SK-N-SH treated with all-trans-retinoic acid at 6 μM for 48 hours (cell line): ENCODE measurements around the gene FAM185A.
A peak's percentile ranks its signal among the peaks of the same experiment; 100 is the strongest.

Source experiments
- ATAC-seq: fragments of 200-7000 bp; cut with Tn5 transposase; 3 replicates; pipeline ENCODE4 v1.9.1; 2020; ENCODE audit warnings: mild to moderate bottlenecking, moderate library complexity
- ARNTL ChIP-seq: fragments of 450-650 bp; formaldehyde crosslinking; IDR thresholded peaks from 2 replicates; pipeline ENCODE4 v1.5.0; 2020; ENCODE audit warnings: low read depth, mild to moderate bottlenecking, moderate library complexity, borderline replicate concordance
- BACH2 ChIP-seq: fragments of 250-450 bp; sonication (Bioruptor Pico); IDR thresholded peaks from 2 replicates; pipeline ENCODE4 v1.9.0; 2021; ENCODE audit warnings: mild to moderate bottlenecking, borderline replicate concordance
- CREB5 ChIP-seq: fragments of 250-450 bp; sonication (Bioruptor Pico); IDR thresholded peaks from 2 replicates; pipeline ENCODE4 v1.5.1; 2020; ENCODE audit warnings: low read depth, mild to moderate bottlenecking, moderate library complexity
- CSDC2 ChIP-seq: fragments of 250-450 bp; sonication (Bioruptor Pico); IDR thresholded peaks from 2 replicates; pipeline ENCODE4 v1.5.0; 2020; ENCODE audit warnings: mild to moderate bottlenecking, moderate library complexity
- CSRNP3 ChIP-seq: fragments of 250-450 bp; sonication (Bioruptor Pico); IDR thresholded peaks from 2 replicates; pipeline ENCODE4 v1.5.1; 2021; ENCODE audit warnings: mild to moderate bottlenecking, moderate library complexity
- ESRRG ChIP-seq: fragments of 250-450 bp; sonication (Bioruptor Pico); IDR thresholded peaks from 2 replicates; pipeline ENCODE4 v1.6.1; 2021; ENCODE audit warnings: mild to moderate bottlenecking
- GLIS3 ChIP-seq: fragments of 250-450 bp; sonication (Bioruptor Pico); IDR thresholded peaks from 2 replicates; pipeline ENCODE4 v1.5.0; 2020; ENCODE audit warnings: mild to moderate bottlenecking, moderate library complexity
- ISL1 ChIP-seq: fragments of 250-450 bp; sonication (Bioruptor Pico); IDR thresholded peaks from 2 replicates; pipeline ENCODE4 v2.1.2; 2022; ENCODE audit warnings: mild to moderate bottlenecking, moderate library complexity
- OSR1 ChIP-seq: fragments of 250-450 bp; sonication (Bioruptor Pico); IDR thresholded peaks from 2 replicates; pipeline ENCODE4 v1.8.0; 2022; ENCODE audit warnings: moderate library complexity, mild to moderate bottlenecking, inconsistent platforms
- PATZ1 ChIP-seq: fragments of 250-450 bp; sonication (Bioruptor Pico); IDR thresholded peaks from 2 replicates; pipeline ENCODE4 v1.8.0; 2020; ENCODE audit warnings: mild to moderate bottlenecking, moderate library complexity, borderline replicate concordance
- POU6F1 ChIP-seq: fragments of 250-450 bp; sonication (Bioruptor Pico); IDR thresholded peaks from 2 replicates; pipeline ENCODE4 v1.8.0; 2021; ENCODE audit warnings: low read depth, mild to moderate bottlenecking, moderate library complexity, borderline replicate concordance
- PPARA ChIP-seq: fragments of 250-450 bp; sonication (Bioruptor Pico); IDR thresholded peaks from 2 replicates; pipeline ENCODE4 v1.5.0; 2020; ENCODE audit warnings: mild to moderate bottlenecking, borderline replicate concordance
- RARB ChIP-seq: fragments of 250-450 bp; sonication (Bioruptor Pico); IDR thresholded peaks from 2 replicates; pipeline ENCODE4 v1.8.0; 2021; ENCODE audit warnings: mild to moderate bottlenecking, moderate library complexity
- TCF4 ChIP-seq: fragments of 250-450 bp; sonication (Bioruptor Pico); IDR thresholded peaks from 2 replicates; pipeline ENCODE4 v1.8.0; 2021; ENCODE audit warnings: mild to moderate bottlenecking, moderate library complexity, borderline replicate concordance
- TOX ChIP-seq: fragments of 250-450 bp; sonication (Bioruptor Pico); IDR thresholded peaks from 2 replicates; pipeline ENCODE4 v1.8.0; 2021; ENCODE audit warnings: mild to moderate bottlenecking, moderate library complexity, borderline replicate concordance
- TSHZ2 ChIP-seq: fragments of 250-450 bp; sonication (Bioruptor Pico); IDR thresholded peaks from 2 replicates; pipeline ENCODE4 v1.5.0; 2020; ENCODE audit warnings: mild to moderate bottlenecking, moderate library complexity
- ZC3H10 ChIP-seq: fragments of 250-450 bp; sonication (Bioruptor Pico); IDR thresholded peaks from 2 replicates; pipeline ENCODE4 v1.5.1; 2021; ENCODE audit warnings: mild to moderate bottlenecking, moderate library complexity
- ZFP30 ChIP-seq: fragments of 450-650 bp; formaldehyde crosslinking; IDR thresholded peaks from 2 replicates; pipeline ENCODE4 v1.5.0; 2022; ENCODE audit warnings: mild to moderate bottlenecking, moderate library complexity
- ZNF565 ChIP-seq: fragments of 450-650 bp; formaldehyde crosslinking; conservative IDR thresholded peaks from 2 replicates; pipeline ENCODE4 v1.5.0; 2020; ENCODE audit warnings: low read depth, mild to moderate bottlenecking, moderate library complexity
- ZNF70 ChIP-seq: fragments of 450-650 bp; formaldehyde crosslinking; IDR thresholded peaks from 2 replicates; pipeline ENCODE4 v1.5.0; 2020; ENCODE audit warnings: mild to moderate bottlenecking, moderate library complexity
- ZNF8 ChIP-seq: fragments of 450-650 bp; formaldehyde crosslinking; IDR thresholded peaks from 2 replicates; pipeline ENCODE4 v1.5.0; 2020; ENCODE audit warnings: mild to moderate bottlenecking, moderate library complexity

The FAM185A gene

GRCh38 chr7:102834466-102834865, 85.7 kb downstream of the FAM185A start:
- no peak for TF ChIP-seq PATZ1 (CRISPR knock-in tag)
- TF ChIP-seq OSR1 (CRISPR knock-in tag), result no peak
- no peak for TF ChIP-seq TCF4
- TF ChIP-seq RARB, result no peak
- TF ChIP-seq CSRNP3 (CRISPR knock-in tag), result no peak
- TF ChIP-seq ESRRG, result no peak
- no peak for TF ChIP-seq ZNF70
- TF ChIP-seq CSDC2 (CRISPR knock-in tag), result no peak
- no peak for TF ChIP-seq TOX (CRISPR knock-in tag)
- TF ChIP-seq GLIS3 (CRISPR knock-in tag), result no peak
- TF ChIP-seq ZNF8 (CRISPR knock-in tag), result no peak
- TF ChIP-seq CREB5, result no peak
- TF ChIP-seq BACH2 (CRISPR knock-in tag), result no peak
- no peak for TF ChIP-seq PPARA (CRISPR knock-in tag)
- TF ChIP-seq ISL1 (CRISPR knock-in tag), result no peak
- no peak for TF ChIP-seq POU6F1
- TF ChIP-seq ZFP30 (CRISPR knock-in tag), result no peak
- no peak for TF ChIP-seq ARNTL (CRISPR knock-in tag)
- TF ChIP-seq ZNF565 (CRISPR knock-in tag), result no peak

GRCh38 chr7:102834999-102835398, 86.2 kb downstream of the FAM185A start:
- ATAC-seq, result peak; percentile 49
- TF ChIP-seq CSDC2 (CRISPR knock-in tag), result 0 out of 2 replicates have a peak, but pooled peaks have one; percentile 38
- TF ChIP-seq PATZ1 (CRISPR knock-in tag), result 0 out of 2 replicates have a peak, but pooled peaks have one; percentile 17
- TF ChIP-seq ZNF565 (CRISPR knock-in tag), result no peak
- peak; percentile 84 for TF ChIP-seq TOX (CRISPR knock-in tag)
- TF ChIP-seq TSHZ2 (CRISPR knock-in tag), result no peak
- peak; percentile 95 for TF ChIP-seq ISL1 (CRISPR knock-in tag)
- peak; percentile 82; the same call in 1 of the 2 replicates for TF ChIP-seq ZNF8 (CRISPR knock-in tag)
- peak; percentile 63; the same call in 1 of the 2 replicates for TF ChIP-seq ZC3H10 (CRISPR knock-in tag)

More at GRCh38 chr7:102834466-102834865, 85.7 kb downstream of the FAM185A start:
- ATAC-seq, result no peak
